HL-60/S4 treated with phorbol 12-myristate 13-acetate at 8.2 ng/mL for 4 days and 3 days (cell line): ENCODE measurements around the gene ZNF277.
"Not testable (repeated sequence)": the region's sequence is repeated elsewhere in the genome, so short reads cannot be mapped to it uniquely, and the experiment has no call there.

Source experiments
- in situ Hi-C: fragments of 300-500 bp; cut with MboI; formaldehyde crosslinking; loops from 2 replicates; pipeline ENCODE4 v1.15.0; 2022; ENCODE audit warnings: low sequenced_read_pairs

ZNF277 gene

GRCh38 chr7:112286250-112287086 is 80.0 kb downstream of the ZNF277 start:
- in situ Hi-C loops: no loop called here

- in situ Hi-C loops: no loop called here
Measured at GRCh38 chr7:112288301-112288700, 81.8 kb downstream of the ZNF277 start.

GRCh38 chr7:112290065-112290464 is 83.6 kb downstream of the ZNF277 start:
- in situ Hi-C loops: no loop called here

- in situ Hi-C loops: no loop called here
Measured at GRCh38 chr7:112292162-112292561, 85.7 kb downstream of the ZNF277 start.

- in situ Hi-C loops: no loop called here
Measured at GRCh38 chr7:112293416-112293815, 86.9 kb downstream of the ZNF277 start.

- in situ Hi-C loops: no loop called here
Measured at GRCh38 chr7:112296432-112296831, 89.9 kb downstream of the ZNF277 start.

- in situ Hi-C loops: no loop called here
Measured at GRCh38 chr7:112297681-112298080, 91.2 kb downstream of the ZNF277 start.

GRCh38 chr7:112298543-112299100 is 92.1 kb downstream of the ZNF277 start:
- in situ Hi-C loops: no loop called here

- in situ Hi-C loops: no loop called here
Measured at GRCh38 chr7:112300072-112300471, 93.6 kb downstream of the ZNF277 start.

- in situ Hi-C loops: no loop called here
Measured at GRCh38 chr7:112300831-112301407, 94.4 kb downstream of the ZNF277 start.

- in situ Hi-C loops: no loop called here
Measured at GRCh38 chr7:112302566-112302965, 96.1 kb downstream of the ZNF277 start.

GRCh38 chr7:112306903-112307302 is 100.4 kb downstream of the ZNF277 start:
- in situ Hi-C loops: no loop called here

- in situ Hi-C loops: no loop called here
Measured at GRCh38 chr7:112307506-112307905, 101.0 kb downstream of the ZNF277 start.

- in situ Hi-C loops: no loop called here
Measured at GRCh38 chr7:112308974-112309373, 102.5 kb downstream of the ZNF277 start.

- in situ Hi-C loops: not testable (repeated sequence)
Measured at GRCh38 chr7:112316803-112317202, 110.3 kb downstream of the ZNF277 start.

GRCh38 chr7:112322070-112322469 is 115.6 kb downstream of the ZNF277 start:
- in situ Hi-C loops: no loop called here

GRCh38 chr7:112327566-112327965 is 121.1 kb downstream of the ZNF277 start:
- in situ Hi-C loops: no loop called here

- in situ Hi-C loops: no loop called here
Measured at GRCh38 chr7:112331492-112331891, 125.0 kb downstream of the ZNF277 start.

- in situ Hi-C loops: no loop called here
Measured at GRCh38 chr7:112334366-112334765, 127.9 kb downstream of the ZNF277 start.

GRCh38 chr7:112336261-112336660 is 129.8 kb downstream of the ZNF277 start:
- in situ Hi-C loops: no loop called here

- in situ Hi-C loops: no loop called here
Measured at GRCh38 chr7:112336936-112337576, 130.6 kb downstream of the ZNF277 start.

- in situ Hi-C loops: no loop called here
Measured at GRCh38 chr7:112337892-112338291, 131.4 kb downstream of the ZNF277 start.
